PC-3 (cell line): ENCODE measurements around the gene NFKB1.

Experiments used
- EZH2 ChIP-seq: fragments of 300-600 bp; sonication (generic); IDR thresholded peaks from one replicate; pipeline ENCODE4 v1.6.1; 2017; ENCODE audit warnings: antibody characterized with exemption, mild to moderate bottlenecking, low read length; ENCODE audit not compliant: unreplicated experiment
- TF ChIP-seq, protein P1 (sequence below): fragments of 300-600 bp; sonication (generic); conservative IDR thresholded peaks from 2 replicates; pipeline ENCODE4 v1.5.1; 2017; ENCODE audit warnings: antibody characterized with exemption, low read depth, mild to moderate bottlenecking, low read length

DNA sequence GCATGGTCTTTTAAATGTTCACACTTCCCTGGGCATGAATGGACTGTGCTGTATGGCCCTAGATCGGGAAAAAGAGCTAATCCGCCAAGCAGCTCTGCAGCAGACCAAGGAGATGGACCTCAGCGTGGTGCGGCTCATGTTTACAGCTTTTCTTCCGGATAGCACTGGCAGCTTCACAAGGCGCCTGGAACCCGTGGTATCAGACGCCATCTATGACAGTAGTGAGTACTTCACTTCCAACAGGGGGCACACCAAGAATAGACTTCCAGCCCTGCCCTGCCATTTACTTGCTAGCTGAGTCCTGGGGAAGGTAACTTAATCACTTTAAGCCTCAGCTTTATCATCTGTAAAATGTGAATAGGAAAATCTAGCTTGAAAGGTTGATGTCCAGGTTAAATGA lies 77.7 kb downstream of the NFKB1 start:
- TF ChIP-seq, protein P1, sequence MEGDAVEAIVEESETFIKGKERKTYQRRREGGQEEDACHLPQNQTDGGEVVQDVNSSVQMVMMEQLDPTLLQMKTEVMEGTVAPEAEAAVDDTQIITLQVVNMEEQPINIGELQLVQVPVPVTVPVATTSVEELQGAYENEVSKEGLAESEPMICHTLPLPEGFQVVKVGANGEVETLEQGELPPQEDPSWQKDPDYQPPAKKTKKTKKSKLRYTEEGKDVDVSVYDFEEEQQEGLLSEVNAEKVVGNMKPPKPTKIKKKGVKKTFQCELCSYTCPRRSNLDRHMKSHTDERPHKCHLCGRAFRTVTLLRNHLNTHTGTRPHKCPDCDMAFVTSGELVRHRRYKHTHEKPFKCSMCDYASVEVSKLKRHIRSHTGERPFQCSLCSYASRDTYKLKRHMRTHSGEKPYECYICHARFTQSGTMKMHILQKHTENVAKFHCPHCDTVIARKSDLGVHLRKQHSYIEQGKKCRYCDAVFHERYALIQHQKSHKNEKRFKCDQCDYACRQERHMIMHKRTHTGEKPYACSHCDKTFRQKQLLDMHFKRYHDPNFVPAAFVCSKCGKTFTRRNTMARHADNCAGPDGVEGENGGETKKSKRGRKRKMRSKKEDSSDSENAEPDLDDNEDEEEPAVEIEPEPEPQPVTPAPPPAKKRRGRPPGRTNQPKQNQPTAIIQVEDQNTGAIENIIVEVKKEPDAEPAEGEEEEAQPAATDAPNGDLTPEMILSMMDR, result peak; percentile 22; the same call in 1 of the 2 replicates
- no peak for TF ChIP-seq EZH2
